Activated naive CD4-positive, alpha-beta T cell treated with anti-CD3 and anti-CD28 coated beads, Interleukin-2, amount 50 U/mL, for 24 hours (primary cell): ENCODE results near the gene EIF3K.
A peak's percentile ranks its signal among the peaks of the same experiment; 100 is the strongest.

Experiments used
- H3K27ac Mint-ChIP-seq: one replicate; pipeline ENCODE4 v1.8.0; 2021; ENCODE audit warnings: mild to moderate bottlenecking, mixed read lengths
- H3K27me3 Mint-ChIP-seq: one replicate; pipeline ENCODE4 v1.8.0; 2021; ENCODE audit warnings: mixed read lengths
- H3K36me3 Mint-ChIP-seq: one replicate; pipeline ENCODE4 v1.8.0; 2021; ENCODE audit warnings: mixed read lengths
- H3K4me1 Mint-ChIP-seq: one replicate; pipeline ENCODE4 v1.8.0; 2021; ENCODE audit warnings: mixed read lengths
- H3K4me3 Mint-ChIP-seq: one replicate; pipeline ENCODE4 v1.8.0; 2021; ENCODE audit warnings: mild to moderate bottlenecking, mixed read lengths
- H3K9me3 Mint-ChIP-seq: one replicate; pipeline ENCODE4 v1.8.0; 2021; ENCODE audit warnings: mixed read lengths

The EIF3K gene

GRCh38 chr19:38679839-38680238 lies 60.9 kb downstream of the EIF3K start:
- Mint-ChIP-seq H3K4me1 (peaks cover 47% of the 10 kb centered on the region), H3K27me3 (no peaks in the 10 kb centered on the region), H3K27ac (no peak overlapping the region), H3K36me3 (peaks cover 8% of the 10 kb centered on the region), H3K4me3 (no peak overlapping the region), H3K9me3 (no peaks in the 10 kb centered on the region)

DNA sequence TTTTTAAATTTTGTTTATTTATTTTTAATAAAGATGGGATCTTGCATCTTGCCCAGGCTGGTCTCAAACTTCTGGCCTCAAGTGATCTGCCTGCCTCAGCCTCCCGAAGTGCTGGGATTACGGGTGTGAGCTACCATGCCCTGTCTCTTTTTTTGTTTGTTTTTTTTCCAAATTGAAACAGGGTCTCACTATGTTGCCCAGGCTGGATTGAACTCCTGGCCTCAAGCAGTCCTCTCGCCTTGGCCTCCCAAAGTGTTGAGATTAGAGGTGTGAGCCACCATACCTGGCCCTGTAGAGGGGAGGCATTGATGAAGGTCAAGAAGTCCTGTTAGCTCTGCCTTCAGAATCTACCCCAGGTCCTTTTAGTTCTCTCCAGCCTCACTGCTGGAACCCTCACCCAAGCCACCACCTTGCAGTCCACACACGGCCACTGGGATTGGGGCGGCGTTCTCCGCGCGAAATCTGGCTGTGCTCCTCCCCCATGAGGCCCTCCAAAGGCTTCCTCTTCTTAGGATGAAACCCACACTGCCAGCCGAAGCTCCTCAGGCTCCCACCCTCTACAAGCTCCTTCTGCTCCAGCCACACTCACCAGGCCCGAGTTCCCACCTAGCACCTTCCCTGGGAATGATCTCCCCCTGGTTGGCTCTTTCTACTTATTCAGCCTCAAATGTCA lies 63.3 kb downstream of the EIF3K start:
- no peak overlapping the region for H3K27ac Mint-ChIP-seq
- no peaks in the 10 kb centered on the region for H3K27me3 Mint-ChIP-seq
- H3K36me3 Mint-ChIP-seq = peaks cover 5% of the 10 kb centered on the region
- H3K4me1 Mint-ChIP-seq = peaks cover 53% of the 10 kb centered on the region
- no peak overlapping the region for H3K4me3 Mint-ChIP-seq
- no peaks in the 10 kb centered on the region for H3K9me3 Mint-ChIP-seq

GRCh38 chr19:38682872-38683392 lies 63.9 kb downstream of the EIF3K start:
- no peak overlapping the region for H3K4me3 Mint-ChIP-seq
- no peak overlapping the region for H3K27ac Mint-ChIP-seq
- H3K9me3 Mint-ChIP-seq = no peaks in the 10 kb centered on the region
- no peaks in the 10 kb centered on the region for H3K27me3 Mint-ChIP-seq
- H3K36me3 Mint-ChIP-seq = peaks cover 5% of the 10 kb centered on the region
- H3K4me1 Mint-ChIP-seq = peaks cover 54% of the 10 kb centered on the region

- H3K9me3 Mint-ChIP-seq = no peaks in the 10 kb centered on the region
- no peaks in the 10 kb centered on the region for H3K27me3 Mint-ChIP-seq
- no peak overlapping the region for H3K4me3 Mint-ChIP-seq
- no peak overlapping the region for H3K27ac Mint-ChIP-seq
- H3K4me1 Mint-ChIP-seq = peaks cover 51% of the 10 kb centered on the region
- H3K36me3 Mint-ChIP-seq = peaks cover 5% of the 10 kb centered on the region
These were observed 64.5 kb downstream of the EIF3K start for GRCh38 chr19:38683393-38684077.

DNA sequence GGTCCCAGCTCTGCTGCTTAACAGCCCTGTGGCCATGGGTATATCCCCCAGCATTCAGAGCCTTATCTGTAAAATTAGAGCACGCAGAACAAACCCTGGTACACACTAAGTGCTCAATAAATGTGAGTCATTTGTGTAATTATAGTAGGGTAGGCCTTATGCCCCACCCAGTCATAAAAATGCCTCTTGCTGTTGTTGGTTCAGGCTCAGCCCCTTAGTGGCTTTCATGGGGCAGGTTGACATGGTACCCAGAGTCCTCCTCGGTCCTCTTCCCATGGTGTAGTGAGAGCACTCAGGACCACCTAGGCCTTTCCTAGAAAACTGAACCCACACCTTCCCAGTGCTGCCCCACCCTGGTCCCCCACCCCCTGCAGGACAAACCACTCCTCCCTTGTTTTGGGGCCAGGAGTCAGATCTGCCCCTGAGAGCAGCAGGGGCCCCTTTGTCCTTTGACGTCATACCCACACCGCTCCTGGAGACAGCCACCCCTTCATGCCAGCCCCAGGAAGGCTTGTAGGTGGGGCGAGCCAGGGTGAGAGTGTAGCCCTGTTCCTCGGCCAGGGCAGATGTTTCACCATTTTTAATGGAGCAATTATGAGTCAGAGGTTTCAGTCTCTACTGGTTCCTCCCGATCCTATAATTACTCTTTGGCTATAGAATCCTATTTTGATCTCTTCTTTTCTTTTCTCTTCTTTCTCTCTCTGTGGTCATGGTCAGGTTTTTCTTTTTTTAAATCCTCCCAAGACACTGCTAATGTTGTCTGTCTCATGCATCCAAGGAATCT lies 65.3 kb downstream of the EIF3K start:
- H3K9me3 Mint-ChIP-seq = no peaks in the 10 kb centered on the region
- no peak overlapping the region for H3K4me3 Mint-ChIP-seq
- peaks cover 47% of the 10 kb centered on the region for H3K4me1 Mint-ChIP-seq
- H3K27ac Mint-ChIP-seq = no peak overlapping the region
- H3K27me3 Mint-ChIP-seq = no peaks in the 10 kb centered on the region
- H3K36me3 Mint-ChIP-seq = peaks cover 7% of the 10 kb centered on the region

DNA sequence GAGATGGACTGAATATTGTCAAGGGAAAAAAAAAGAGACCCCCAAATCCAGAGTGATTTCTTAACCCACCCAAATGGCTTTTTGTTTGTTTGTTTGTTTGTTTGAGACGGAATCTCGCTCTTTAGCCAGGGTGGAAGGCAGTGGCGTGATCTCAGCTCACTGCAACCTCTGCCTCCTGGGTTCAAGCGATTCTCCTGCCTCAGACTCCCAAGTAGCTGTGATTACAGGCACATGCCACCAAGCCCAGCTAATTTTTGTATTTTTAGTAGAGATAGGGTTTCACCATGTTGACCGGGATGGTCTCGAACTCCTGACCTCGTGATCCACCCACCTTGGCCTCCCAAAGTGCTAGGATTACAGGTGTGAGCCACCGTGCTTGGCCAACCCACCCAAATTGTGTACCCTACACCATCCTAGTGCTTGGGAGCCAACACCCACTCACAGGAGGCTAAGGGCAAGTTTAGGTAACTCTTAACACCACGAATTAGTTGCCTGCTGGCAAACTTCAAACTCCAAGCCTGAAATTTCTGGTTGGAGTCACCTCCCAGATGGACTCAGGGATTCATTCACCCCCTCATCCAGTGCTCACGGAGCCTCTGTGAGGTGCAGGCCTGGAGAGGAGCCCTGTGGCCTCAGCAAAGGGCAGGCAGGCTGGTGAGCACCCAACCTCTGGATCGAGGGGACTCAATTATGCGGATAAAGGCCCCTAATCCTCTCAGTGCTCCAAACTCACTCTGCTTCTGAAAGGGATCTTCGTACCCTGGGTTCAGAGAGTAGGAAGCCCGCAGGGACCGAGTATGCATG lies 66.1 kb downstream of the EIF3K start:
- Mint-ChIP-seq H3K9me3 (no peaks in the 10 kb centered on the region), H3K27me3 (no peaks in the 10 kb centered on the region), H3K27ac (no peak overlapping the region), H3K4me3 (no peak overlapping the region), H3K4me1 (peaks cover 43% of the 10 kb centered on the region), H3K36me3 (peaks cover 3% of the 10 kb centered on the region)

- Mint-ChIP-seq H3K4me1 (peaks cover 38% of the 10 kb centered on the region), H3K27me3 (no peaks in the 10 kb centered on the region), H3K9me3 (no peaks in the 10 kb centered on the region), H3K4me3 (no peak overlapping the region), H3K27ac (peak overlapping the region; percentile 8), H3K36me3 (peaks cover 1% of the 10 kb centered on the region)
These were observed 66.9 kb downstream of the EIF3K start for GRCh38 chr19:38685666-38686529.

- Mint-ChIP-seq H3K9me3 (no peaks in the 10 kb centered on the region), H3K27me3 (no peaks in the 10 kb centered on the region), H3K4me3 (no peak overlapping the region), H3K4me1 (peaks cover 34% of the 10 kb centered on the region), H3K27ac (no peak overlapping the region), H3K36me3 (peaks cover 1% of the 10 kb centered on the region)
These were observed 67.5 kb downstream of the EIF3K start for GRCh38 chr19:38686530-38686888.
